NCI-H748 treated with DMSO at 0.1 percent for 48 hours (cell line): ENCODE results near the gene AQP7.
"Not testable (repeated sequence)": the region's sequence is repeated elsewhere in the genome, so short reads cannot be mapped to it uniquely, and the experiment has no call there.

ENCODE experiments used
- DNase-seq: peaks from one replicate; lab custom pipeline; 2025; lab: John Stamatoyannopoulos, UW

Gene AQP7

DNA sequence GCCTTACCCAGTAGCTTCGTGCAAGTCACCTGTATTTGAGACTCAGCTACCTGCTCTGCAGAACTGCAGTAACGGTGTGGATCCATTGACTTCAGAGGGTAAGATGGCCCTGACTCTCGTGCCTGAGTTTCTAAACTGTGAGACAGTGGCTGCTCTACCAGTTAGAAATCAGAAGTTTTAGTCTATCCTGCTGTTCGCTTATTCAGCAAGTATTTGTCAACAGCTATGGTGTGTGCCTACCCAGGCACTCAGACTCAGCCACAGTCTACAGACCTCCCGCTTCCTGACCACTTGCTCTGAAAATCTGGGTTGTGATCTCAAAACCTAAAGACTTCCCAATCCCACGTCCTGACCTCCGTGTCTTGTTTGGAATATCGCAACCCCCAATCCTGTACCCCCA lies 31.5 kb upstream of the AQP7 start:
- no peak for DNase-seq

DNA sequence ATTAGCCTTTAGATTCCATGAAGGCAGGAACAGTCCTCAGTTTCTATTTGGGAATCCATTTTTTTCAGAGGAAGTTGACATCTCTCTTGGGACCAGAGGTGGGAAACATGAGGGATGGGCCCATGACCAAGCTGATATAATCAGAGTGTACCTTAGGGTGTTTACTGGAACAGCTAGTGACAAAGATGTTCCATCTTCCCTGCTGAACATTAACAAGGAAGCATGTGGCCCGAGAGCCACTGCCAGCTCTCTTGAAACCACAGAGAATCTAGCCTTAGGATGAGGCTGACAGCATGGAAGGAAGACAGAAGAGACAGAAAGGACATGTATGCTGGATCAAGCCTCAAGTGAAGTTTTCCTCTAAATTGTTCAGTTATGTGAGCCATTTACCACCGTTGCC lies 29.1 kb upstream of the AQP7 start:
- DNase-seq: no peak

DNA sequence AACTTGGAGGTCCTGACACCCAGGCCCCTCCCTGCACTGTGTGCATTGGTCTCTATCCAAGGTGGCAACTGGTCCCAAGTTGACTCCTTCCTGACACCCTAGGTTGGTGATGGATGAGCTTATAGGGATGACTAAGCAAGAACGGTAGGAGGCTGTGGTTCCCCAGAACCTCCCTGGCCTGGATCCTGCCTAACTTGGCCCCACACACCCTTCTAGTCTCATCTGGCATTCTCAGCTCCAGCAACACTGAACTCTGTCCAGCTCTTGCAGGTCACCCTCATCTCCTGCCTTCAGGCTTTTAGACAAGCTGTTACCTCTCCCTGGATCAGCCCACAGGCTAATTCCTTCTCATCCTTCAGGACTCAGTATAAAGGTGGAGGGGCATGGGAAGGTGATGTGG lies 28.6 kb upstream of the AQP7 start:
- no peak for DNase-seq

- DNase-seq: no peak
Measured at GRCh38 chr9:33429256-33429985, 27.1 kb upstream of the AQP7 start.

DNA sequence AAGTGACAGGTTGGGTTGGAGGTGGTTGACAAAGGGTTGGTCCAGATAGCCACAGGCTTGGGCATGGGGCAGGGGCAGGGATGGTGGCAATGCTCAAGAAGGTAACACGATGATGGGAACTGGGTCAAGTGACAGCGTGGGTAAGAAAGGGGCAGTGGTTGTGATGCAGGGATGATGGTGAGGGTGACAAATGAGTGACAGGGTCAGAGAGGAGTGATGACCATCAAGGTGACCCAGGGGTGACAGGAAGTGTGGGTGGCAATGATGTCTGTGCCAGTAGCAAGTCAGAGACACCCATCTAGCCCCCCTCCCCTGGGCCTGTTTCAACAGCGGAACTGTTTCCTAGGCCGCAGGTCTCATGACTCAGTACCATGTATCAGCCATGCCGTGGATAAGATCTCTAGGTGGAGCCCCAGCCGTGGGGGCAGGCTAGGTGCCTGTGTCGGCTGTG lies 24.5 kb upstream of the AQP7 start:
- DNase-seq: no peak

DNA sequence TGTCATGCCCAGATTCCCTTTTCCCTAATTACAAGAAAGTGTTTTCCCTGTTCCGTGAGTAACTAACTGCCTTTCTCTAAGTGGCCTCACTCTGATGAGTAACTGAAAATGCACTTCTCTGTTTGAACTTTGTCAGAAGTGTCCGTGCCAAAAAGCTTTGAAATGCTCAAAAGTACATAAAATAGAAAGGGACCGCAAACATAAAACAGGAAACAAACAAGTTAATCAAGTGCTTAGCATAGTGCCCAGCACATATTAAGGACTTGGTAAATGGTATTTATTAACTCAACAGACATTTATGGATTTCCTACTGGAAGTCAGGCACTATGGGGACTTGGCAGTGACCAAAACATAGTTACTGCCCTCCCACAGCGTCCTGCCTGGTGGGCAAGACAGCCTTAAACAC lies 22.8 kb upstream of the AQP7 start:
- DNase-seq: no peak

- not testable (repeated sequence) for DNase-seq
Measured at GRCh38 chr9:33424492-33424891, 22.1 kb upstream of the AQP7 start.

GRCh38 chr9:33424043-33424442 lies 21.7 kb upstream of the AQP7 start:
- DNase-seq: not testable (repeated sequence)

DNA sequence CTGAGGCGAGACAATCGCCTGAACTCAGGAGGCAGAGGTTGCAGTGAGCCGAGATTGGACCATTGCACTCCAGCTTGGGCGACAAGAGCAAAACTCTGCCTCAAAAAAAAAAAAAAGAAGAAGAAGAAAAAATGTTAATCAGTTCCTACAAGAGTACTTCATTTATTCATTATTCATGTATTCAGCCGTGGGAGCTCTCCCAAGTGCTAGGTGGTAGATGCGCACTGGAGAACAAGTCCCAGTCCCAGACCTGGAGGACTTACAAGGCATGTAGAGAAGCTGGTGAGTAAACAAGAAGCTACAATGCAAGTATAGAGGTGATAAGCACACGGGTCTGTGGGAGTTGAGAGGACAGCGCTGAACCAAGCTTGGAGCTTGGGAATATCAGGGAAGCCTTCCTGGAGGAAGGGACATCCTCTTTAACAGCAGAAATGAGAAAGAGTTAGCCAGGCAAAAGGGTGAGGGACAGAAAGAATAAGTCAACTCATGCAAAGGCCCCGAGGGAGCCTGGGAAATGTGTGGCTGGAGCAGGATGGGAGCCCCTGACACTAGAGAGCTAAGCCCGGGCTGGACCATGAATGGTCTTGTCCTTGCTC lies 17.4 kb upstream of the AQP7 start:
- no peak for DNase-seq

DNA sequence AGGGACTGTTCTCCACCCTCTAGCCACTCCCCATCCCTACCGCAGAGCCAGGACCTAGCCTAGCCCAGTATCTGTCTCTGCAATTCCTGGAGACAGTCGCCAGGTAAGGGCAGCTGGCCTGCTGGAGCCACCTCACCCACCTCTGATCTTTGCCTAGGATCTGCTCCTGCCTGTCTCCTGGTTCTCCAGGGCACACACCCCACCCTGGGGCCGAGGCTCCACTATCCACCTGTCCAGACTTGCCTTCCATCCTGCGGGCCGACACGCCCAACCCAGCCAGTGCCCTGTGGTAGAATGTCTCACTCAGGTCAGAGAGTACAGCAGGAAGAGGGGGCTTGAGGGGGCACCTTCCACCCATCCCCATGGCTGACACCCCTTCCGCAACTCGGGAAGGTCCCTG lies 15.7 kb upstream of the AQP7 start:
- no peak for DNase-seq

- no peak for DNase-seq
Measured at GRCh38 chr9:33416996-33417395, 14.6 kb upstream of the AQP7 start.

DNA sequence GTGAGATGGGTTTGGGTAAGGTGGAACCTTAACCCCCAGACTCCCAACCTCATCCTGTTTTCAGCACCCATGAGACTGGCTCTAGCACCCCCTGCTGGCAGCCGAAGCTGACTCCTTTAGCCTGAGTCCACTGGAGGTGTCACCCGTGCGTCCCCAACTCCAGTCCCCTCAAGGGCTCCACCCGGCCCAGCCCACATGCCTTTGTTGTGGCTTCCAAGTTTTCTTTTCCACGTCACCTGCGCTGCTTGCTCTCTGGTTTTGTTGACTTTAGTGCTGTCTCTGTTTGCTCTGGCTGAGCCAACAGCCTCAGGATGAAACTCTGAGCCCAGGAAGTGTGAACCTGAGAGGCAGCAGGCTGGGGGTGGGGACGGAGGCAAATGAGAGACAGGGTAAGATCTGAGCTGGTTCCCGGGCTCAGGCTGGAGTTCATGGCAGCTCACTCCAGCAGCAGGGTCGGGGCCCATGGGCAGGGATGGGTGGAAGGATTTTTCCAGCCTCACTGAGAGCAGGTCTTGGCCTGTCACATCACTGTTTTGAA lies 13.2 kb upstream of the AQP7 start:
- peak; percentile 33 for DNase-seq

DNA sequence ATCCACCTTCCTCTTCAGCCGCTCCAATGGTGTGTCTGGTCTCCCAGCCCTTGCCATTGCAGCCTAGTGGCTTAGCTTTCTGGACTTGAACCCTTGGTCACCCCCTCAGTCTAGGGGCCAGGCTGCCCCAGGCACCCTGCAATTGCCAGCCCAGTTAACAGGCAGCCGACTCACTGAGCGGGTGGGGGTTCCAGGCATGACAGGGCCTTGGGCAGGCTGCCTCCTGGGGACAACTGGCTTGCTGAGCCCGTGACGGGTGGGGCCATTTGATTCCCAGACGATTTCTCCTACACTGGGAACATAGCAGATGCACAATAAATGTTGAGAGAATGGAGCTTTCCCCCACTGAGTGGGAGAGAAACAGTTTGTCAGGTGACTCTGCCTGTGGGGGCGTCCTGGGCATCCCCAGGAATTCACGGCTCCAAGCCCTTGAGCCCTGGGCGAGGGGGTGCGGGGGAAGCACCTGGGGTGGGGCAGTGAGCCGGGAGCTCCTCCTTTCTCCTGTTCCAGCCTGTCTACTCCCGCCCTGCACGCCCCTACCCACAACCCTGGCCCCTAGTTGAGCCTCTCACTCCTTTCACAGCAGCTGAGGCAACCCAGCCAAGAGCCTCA lies 12.6 kb upstream of the AQP7 start:
- no peak for DNase-seq

DNA sequence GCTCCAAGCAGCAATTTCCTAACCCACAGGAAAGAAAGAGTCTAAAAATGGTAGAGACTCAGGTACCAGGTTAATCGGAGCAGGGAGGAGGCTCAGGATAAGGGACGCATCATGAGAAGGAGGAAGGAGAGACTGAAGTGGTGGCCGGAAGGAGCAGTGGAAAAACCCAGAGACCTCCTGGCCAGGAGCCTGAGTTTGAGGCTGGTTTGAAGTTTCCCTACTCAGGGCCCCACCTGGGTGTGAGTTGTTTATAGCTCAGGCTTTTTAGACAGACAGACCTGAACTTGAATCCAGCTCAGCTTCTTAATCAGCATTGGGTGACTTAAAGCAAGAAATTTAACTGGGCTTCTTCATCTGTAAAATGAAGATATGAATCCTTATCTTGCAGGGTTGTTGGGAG lies 11.9 kb upstream of the AQP7 start:
- no peak for DNase-seq

GRCh38 chr9:33408087-33408486 lies 5.7 kb upstream of the AQP7 start:
- DNase-seq: no peak

DNA sequence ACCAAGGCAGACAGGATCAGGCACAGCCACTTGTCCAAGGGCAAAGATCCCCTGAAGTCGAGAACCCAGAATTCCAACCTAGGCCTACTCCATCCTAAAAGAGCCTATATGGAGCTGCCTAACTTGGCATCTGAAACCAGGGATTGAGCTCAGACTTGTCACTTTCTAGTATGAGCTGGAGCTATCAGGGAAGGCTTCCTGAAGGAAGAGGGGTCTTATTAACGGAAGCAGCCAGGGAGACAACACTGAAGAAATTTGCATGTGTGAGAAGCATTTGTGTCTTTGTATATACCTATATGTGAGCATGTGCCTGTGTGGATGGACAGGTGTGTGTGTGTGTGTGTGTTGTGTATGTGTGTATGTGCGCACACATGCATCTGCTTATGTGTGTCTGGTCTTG lies 4.7 kb upstream of the AQP7 start:
- DNase-seq: no peak

- no peak for DNase-seq
Measured at GRCh38 chr9:33404788-33405362, 2.5 kb upstream of the AQP7 start.

DNA sequence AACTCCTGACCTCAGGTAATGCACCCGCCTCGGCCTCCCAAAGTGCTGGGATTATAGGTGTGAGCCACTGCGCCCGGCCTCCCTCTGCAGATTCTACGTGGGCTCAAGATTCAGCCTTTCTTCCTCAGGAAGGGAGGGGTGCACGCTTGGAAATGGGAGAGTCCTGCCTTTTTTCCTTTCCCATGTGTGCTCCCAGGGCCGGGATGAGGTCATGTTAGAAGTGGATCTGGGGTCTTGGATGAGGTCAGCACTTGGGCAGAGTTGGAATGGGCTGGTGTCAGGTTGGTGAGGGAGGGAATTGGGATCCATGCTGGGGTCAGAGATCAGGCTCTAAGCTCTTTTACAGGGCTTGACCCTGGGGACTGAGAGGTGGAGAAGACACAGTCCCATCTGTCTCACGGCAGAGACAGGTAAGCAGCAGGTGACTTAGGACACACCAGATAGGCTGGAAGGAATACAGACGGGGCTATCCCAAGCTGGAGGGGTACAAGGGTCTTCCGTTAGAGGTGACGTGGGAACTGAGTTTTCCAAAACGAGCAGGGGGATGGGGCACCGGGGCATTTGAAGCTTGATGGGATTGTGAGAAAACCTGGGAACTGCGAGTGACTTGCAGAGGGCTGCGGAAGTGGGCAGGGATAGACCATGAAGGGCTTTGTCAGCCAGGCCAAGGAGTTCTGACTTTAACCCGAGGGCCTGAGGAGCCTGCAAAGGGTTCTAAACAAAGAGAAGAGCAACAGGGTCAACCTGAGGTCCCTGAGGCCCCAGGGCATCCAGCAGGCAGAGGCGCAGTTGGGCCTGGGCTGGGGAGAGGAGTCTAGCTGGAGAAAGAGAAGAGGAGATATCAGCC lies 1.8 kb upstream of the AQP7 start:
- no peak for DNase-seq

DNA sequence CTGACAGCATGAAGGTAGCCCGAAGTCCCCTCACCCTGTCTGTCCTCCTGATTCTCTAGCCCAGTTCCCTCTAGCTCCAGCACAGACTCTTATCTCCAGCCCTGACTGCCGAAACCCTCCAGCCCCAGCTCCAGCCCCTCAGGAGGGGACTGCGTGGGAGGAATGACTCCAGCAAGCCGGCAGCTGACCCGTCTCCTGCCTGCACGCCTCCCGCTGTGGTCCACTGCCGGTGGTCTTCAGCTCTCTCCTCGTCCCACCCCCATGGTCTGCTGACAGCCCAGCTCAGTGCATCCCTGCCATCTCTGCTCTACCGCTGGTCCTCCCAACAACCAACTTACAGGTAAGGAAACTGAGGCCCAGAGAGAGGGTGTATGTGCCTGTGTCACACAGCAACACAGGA lies 559 bp downstream of the AQP7 start:
- DNase-seq: not testable (repeated sequence)

DNA sequence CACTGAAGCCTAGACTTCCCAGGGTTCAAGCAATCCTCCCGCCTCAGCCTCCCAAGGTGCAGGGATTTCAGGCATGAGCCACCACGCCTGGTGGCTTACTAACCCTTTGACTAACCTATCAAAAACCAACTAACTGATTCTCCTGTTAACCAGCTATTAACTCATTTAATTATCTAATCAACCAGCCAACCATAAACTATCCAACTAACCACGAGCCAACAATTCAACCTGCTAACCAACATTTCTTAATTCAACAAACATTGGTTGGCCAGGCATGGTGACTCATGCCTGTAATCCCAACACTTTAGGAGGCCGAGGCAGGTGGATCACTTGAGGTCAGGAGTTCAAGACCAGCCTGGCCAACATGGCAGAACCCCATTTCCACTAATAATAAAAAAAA lies 3.3 kb downstream of the AQP7 start:
- DNase-seq: not testable (repeated sequence)

- not testable (repeated sequence) for DNase-seq
Measured at GRCh38 chr9:33397801-33398200, 4.6 kb downstream of the AQP7 start.
